K562 (cell line): ENCODE measurements around the gene CADM2. TPM values are rescaled to one million over a fixed set of nuclear protein-coding genes. Genes with fewer than 3 reads are reported as not detected.

ENCODE experiments used
- ATAC-seq: fragments of 200-7000 bp; cut with Tn5 transposase; 3 replicates; pipeline ENCODE4 v1.9.1; 2020; ENCODE audit warnings: moderate library complexity
- BruUV-seq: library from RNA; stranded (reverse); fragments of 400-500 nt; replicated peaks from 2 replicates; lab custom pipeline; 2021; lab: Mats Ljungman, UMichigan
- CTCF ChIA-PET: fragments of 300-600 bp; formaldehyde crosslinking; extraction: SDS; loops from one replicate; lab custom pipeline; 2021; ENCODE audit warnings: low intra/inter-chr PET ratio; lab: Yijun Ruan, JAX
- POLR2A ChIA-PET: fragments of 300-600, 350-650 bp; sonication (Branson Sonifier 250); formaldehyde crosslinking; extraction: SDS; loops from one replicate; lab custom pipeline; 2021; ENCODE audit warnings: antibody characterized with exemption, inconsistent platforms; lab: Yijun Ruan, JAX
- DNase-seq, 4 experiments: peaks; one replicate each; pipeline versions ENCODE4 v3.0.0 to v3.0.0-alpha.2; 2011 to 2018; ENCODE audit warnings: low spot score in 3 of 4, mixed read lengths in 3 of 4; ENCODE audit errors: extremely low read depth in 1 of 4
- FAIRE-seq: peaks from 2 replicates; lab custom pipeline; 2011; peaks lifted over from hg19 to GRCh38; lab: Jason Lieb, UNC
- H2AFZ ChIP-seq: 2 replicates; pipeline ENCODE4 v1.6.0; 2011; ENCODE audit warnings: low read depth, low read length, control low read depth, inconsistent platforms
- H3K27ac ChIP-seq: fragments of 200-600 bp; 3 replicates; pipeline ENCODE4 v1.8.0; 2011; ENCODE audit warnings: low read depth, mild to moderate bottlenecking, control low read depth, inconsistent platforms, low read length, moderate library complexity, mixed read lengths; ENCODE audit errors: extremely low read depth
- H3K27me3 ChIP-seq, 2 experiments: fragments of 300-600 bp in 1 of 2; 2 replicates in 1 of 2; 3 replicates in 1 of 2; pipeline versions ENCODE4 v1.6.0 to v1.8.0; 2011; ENCODE audit warnings: inconsistent platforms in 2 of 2, low read length in 2 of 2, mild to moderate bottlenecking in 1 of 2, mixed read lengths in 1 of 2, moderate library complexity in 1 of 2; ENCODE audit not compliant: control insufficient read depth in 2 of 2, insufficient read depth in 2 of 2
- H3K36me3 ChIP-seq: fragments of 300-600 bp; 3 replicates; pipeline ENCODE4 v1.8.0; 2011; ENCODE audit warnings: mild to moderate bottlenecking, low read length, inconsistent platforms; ENCODE audit not compliant: control insufficient read depth, insufficient read depth
- H3K4me1 ChIP-seq, 2 experiments: fragments of 200-600 bp in 1 of 2; replicated peaks in 1 of 2; 2 replicates in 1 of 2; 3 replicates in 1 of 2; pipeline versions ENCODE4 v1.5.1 to v1.8.0; 2011; ENCODE audit warnings: inconsistent platforms in 2 of 2, low read length in 2 of 2, mild to moderate bottlenecking in 1 of 2, mixed read lengths in 1 of 2, moderate library complexity in 1 of 2; ENCODE audit not compliant: control insufficient read depth in 2 of 2, insufficient read depth in 2 of 2
- H3K4me2 ChIP-seq: 2 replicates; pipeline ENCODE4 v1.6.1; 2011; ENCODE audit warnings: low read length, control low read depth, inconsistent platforms, mixed read lengths; ENCODE audit not compliant: insufficient read depth
- H3K4me3 ChIP-seq: fragments of 200-600 bp; sonication (generic), shearing (Covaris generic); 2 replicates; pipeline ENCODE4 v1.5.1; 2016; ENCODE audit warnings: control low read depth, inconsistent platforms
- H3K79me2 ChIP-seq: fragments of 200-600 bp; 3 replicates; pipeline ENCODE4 v1.8.0; 2011; ENCODE audit warnings: low read length, inconsistent platforms; ENCODE audit not compliant: control insufficient read depth, insufficient read depth
- H3K9ac ChIP-seq, 2 experiments: 2 replicates each; pipeline versions ENCODE4 v1.6.0 to v1.6.1; 2011; ENCODE audit warnings: low read depth in 2 of 2, low read length in 2 of 2, control low read depth in 1 of 2, inconsistent platforms in 1 of 2, mild to moderate bottlenecking in 1 of 2, mixed read lengths in 1 of 2; ENCODE audit not compliant: insufficient read depth in 1 of 2
- H3K9me1 ChIP-seq: one replicate; pipeline ENCODE4 v1.6.0; 2011; ENCODE audit warnings: inconsistent platforms, mild to moderate bottlenecking, low read length, moderate library complexity; ENCODE audit not compliant: control insufficient read depth, insufficient read depth
- H3K9me3 ChIP-seq: replicated peaks from 2 replicates; pipeline ENCODE4 v1.5.1; 2011; ENCODE audit warnings: low read depth, low read length, inconsistent platforms; ENCODE audit not compliant: control insufficient read depth, insufficient read depth
- H4K20me1 ChIP-seq: replicated peaks from 2 replicates; pipeline ENCODE4 v1.6.1; 2011; ENCODE audit warnings: low read length, inconsistent platforms, mixed read lengths; ENCODE audit not compliant: control insufficient read depth, insufficient read depth
- ARID2 ChIP-seq: fragments of 450-650 bp; IDR thresholded peaks from 2 replicates; pipeline ENCODE4 v1.6.1; 2017; ENCODE audit warnings: antibody characterized with exemption, mild to moderate bottlenecking
- BCL6 ChIP-seq: fragments of 250-450 bp; sonication (Bioruptor Pico); IDR thresholded peaks from 2 replicates; pipeline ENCODE4 v1.4.0; 2020
- E2F1 ChIP-seq: sonication (generic); formaldehyde crosslinking; IDR thresholded peaks from 2 replicates; pipeline ENCODE4 v1.8.1; 2023; ENCODE audit warnings: mild to moderate bottlenecking, missing genetic modification reagents, moderate library complexity
- GTF3C2 ChIP-seq: IDR thresholded peaks from 3 replicates; pipeline ENCODE4 v1.6.1; 2011; ENCODE audit warnings: borderline replicate concordance, mild to moderate bottlenecking, moderate library complexity; ENCODE audit not compliant: insufficient read length; ENCODE audit errors: extremely low read depth
- MAFK ChIP-seq: IDR thresholded peaks from 2 replicates; pipeline ENCODE4 v1.6.1; 2011; ENCODE audit warnings: low read length, improper control_type of control experiment
- NFATC3 ChIP-seq: fragments of 450-650 bp; IDR thresholded peaks from 2 replicates; pipeline ENCODE4 v1.6.1; 2017; ENCODE audit warnings: mild to moderate bottlenecking
- NFE2 ChIP-seq: IDR thresholded peaks from 2 replicates; pipeline ENCODE4 v1.6.1; 2014; ENCODE audit warnings: antibody characterized with exemption, low read depth
- NFIC ChIP-seq: fragments of 450-650 bp; IDR thresholded peaks from 2 replicates; pipeline ENCODE4 v1.6.1; 2017; ENCODE audit warnings: mild to moderate bottlenecking, inconsistent platforms
- NFYB ChIP-seq: IDR thresholded peaks from 2 replicates; pipeline ENCODE4 v1.6.1; 2011; ENCODE audit warnings: mild to moderate bottlenecking, moderate library complexity; ENCODE audit not compliant: insufficient read length; ENCODE audit errors: extremely low read depth
- PHB ChIP-seq: fragments of 250-450 bp; sonication (Bioruptor Pico); IDR thresholded peaks from 2 replicates; pipeline ENCODE4 v1.5.0; 2021
- RBBP5 ChIP-seq: fragments of 200-600 bp; sonication (generic); IDR thresholded peaks from 2 replicates; pipeline ENCODE4 v1.6.1; 2012; ENCODE audit warnings: borderline replicate concordance, mild to moderate bottlenecking, low read length, control low read depth, inconsistent platforms; ENCODE audit not compliant: insufficient read depth, poor library complexity, severe bottlenecking
- RBM15 ChIP-seq: fragments of 200-400 bp; formaldehyde crosslinking; IDR thresholded peaks from 2 replicates; pipeline ENCODE4 v1.6.1; 2018; ENCODE audit warnings: mild to moderate bottlenecking, low read length, moderate library complexity; ENCODE audit not compliant: insufficient read depth
- RBM25 ChIP-seq: fragments of 200-400 bp; formaldehyde crosslinking; IDR thresholded peaks from 2 replicates; pipeline ENCODE4 v1.6.1; 2018; ENCODE audit warnings: low read length, low read depth, moderate library complexity; ENCODE audit not compliant: severe bottlenecking
- SMARCA4 ChIP-seq: fragments of 450-650 bp; IDR thresholded peaks from 2 replicates; pipeline ENCODE4 v1.6.1; 2016
- THAP12 ChIP-seq: fragments of 250-450 bp; sonication (Bioruptor Pico); IDR thresholded peaks from 2 replicates; pipeline ENCODE4 v1.9.0; 2021; ENCODE audit warnings: mild to moderate bottlenecking, inconsistent platforms
- in situ Hi-C: fragments of 300-500 bp; cut with MboI; formaldehyde crosslinking; loops from 4 replicates; pipeline ENCODE4 v1.15.0; 2018; ENCODE audit warnings: inconsistent platforms, mixed read lengths
- intact Hi-C: fragments of 100-400 bp; cut with micrococcal nuclease; formaldehyde crosslinking; loops from 2 replicates; pipeline ENCODE4 v1.14.2; 2022
- polyA plus RNA-seq, 8 experiments: library from polyadenylated mRNA; depleted of rRNA in 4 of 8; stranded (reverse) in 5 of 8; unstranded in 3 of 8; fragments of >200 nt; fragmentation: Nextera tagmentation in 2 of 8; fragmentation: Illumina TruSeq in 1 of 8; extraction: Ambion mirVana in 2 of 8; extraction: Trizol in 1 of 8; gene quantifications; 2 replicates each; pipeline versions ENCODE4 v1.2.1 to v1.2.3, GENCODE V29; 2011 to 2014; ENCODE audit warnings: inconsistent platforms in 1 of 8, missing spikeins in 1 of 8
- total RNA-seq, 7 experiments: library from RNA; depleted of rRNA in 6 of 7; stranded (reverse); fragments of >200 nt in 6 of 7; fragmentation: Illumina TruSeq in 2 of 7; extraction: Trizol in 2 of 7; gene quantifications; 2 replicates each; pipeline versions ENCODE4 v1.2.1 to v1.2.3, GENCODE V29; 2011 to 2021; ENCODE audit warnings: low replicate concordance in 1 of 7

CADM2 gene
- total and polyA plus RNA-seq, 9 of the 15 experiments (the other 6 are each of a cell fraction or from before 2014, with no cell fraction given): 0.11 to 3.2 (median 0.95) TPM

GRCh38 chr3:85721409-85722145 is 762.8 kb downstream of the CADM2 start (continued):
- TF ChIP-seq E2F1 (CRISPR knock-in tag): no peak
- TF ChIP-seq GTF3C2: no peak
- TF ChIP-seq ARID2: no peak
- TF ChIP-seq NFATC3: no peak
- TF ChIP-seq NFE2: no peak

- in situ Hi-C loops (no loop called here), intact Hi-C loops (no loop called here)
- Histone ChIP-seq H4K20me1 (no peaks in the 10 kb centered on the region), H3K36me3 (no peaks in the 10 kb centered on the region), H3K79me2 (no peaks in the 10 kb centered on the region), H3K4me1 (no peaks in the 10 kb centered on the region), H3K9me3 (no peaks in the 10 kb centered on the region), H3K4me2 (no peak overlapping the region), H3K4me3 (no peak overlapping the region), H3K27me3 (no peaks in the 10 kb centered on the region), H2AFZ (no peak overlapping the region), H3K9ac (no peak overlapping the region), H3K9me1 (no peaks in the 10 kb centered on the region), H3K27ac (no peak overlapping the region)
- TF ChIP-seq MAFK (no peak), PHB (CRISPR knock-in tag) (no peak), SMARCA4 (no peak), NFIC (no peak), RBM15 (no peak), NFYB (no peak), RBBP5 (no peak), THAP12 (CRISPR knock-in tag) (no peak), BCL6 (CRISPR knock-in tag) (no peak), RBM25 (no peak)
- CTCF ChIA-PET: no interaction called here
- POLR2A ChIA-PET: no interaction called here
- no TSS peak for BruUV-seq
- no peak for ATAC-seq
- DNase-seq: no peak
- no peak for FAIRE-seq
Observed at GRCh38 chr3:85725809-85726208, 767.0 kb downstream of the CADM2 start.
